Loucy (cell line): ENCODE data around the gene SCN11A.

ENCODE experiments used
- EZH2phosphoT487 ChIP-seq: fragments of 200-600 bp; IDR thresholded peaks from 2 replicates; pipeline ENCODE4 v1.6.1; 2018; ENCODE audit warnings: antibody characterized with exemption, mild to moderate bottlenecking, moderate library complexity, borderline replicate concordance
- TF ChIP-seq, protein P1 (sequence below): fragments of 200-600 bp; sonication (generic); conservative IDR thresholded peaks from 2 replicates; pipeline ENCODE4 v1.5.1; 2014; ENCODE audit warnings: mild to moderate bottlenecking, antibody characterized with exemption, low read length

DNA sequence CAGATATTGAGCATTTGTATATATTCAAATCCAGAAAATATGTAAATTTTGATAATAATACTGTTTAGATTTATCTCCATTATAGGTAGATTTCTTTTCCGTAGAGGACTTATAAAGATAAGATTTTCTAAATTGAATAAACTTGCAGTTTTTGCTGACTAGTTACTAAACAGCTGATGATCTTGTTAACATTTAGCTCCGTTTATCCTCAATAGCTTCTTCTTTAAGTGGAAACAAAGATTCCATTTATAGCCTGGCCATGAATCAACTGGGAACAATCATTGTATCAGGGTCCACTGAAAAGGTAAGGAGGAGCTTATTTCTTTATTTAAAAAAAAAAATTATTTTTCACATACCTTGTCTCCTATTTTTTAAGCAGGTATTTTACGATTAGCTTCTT lies 16.8 kb upstream of the SCN11A start:
- TF ChIP-seq, protein P1, sequence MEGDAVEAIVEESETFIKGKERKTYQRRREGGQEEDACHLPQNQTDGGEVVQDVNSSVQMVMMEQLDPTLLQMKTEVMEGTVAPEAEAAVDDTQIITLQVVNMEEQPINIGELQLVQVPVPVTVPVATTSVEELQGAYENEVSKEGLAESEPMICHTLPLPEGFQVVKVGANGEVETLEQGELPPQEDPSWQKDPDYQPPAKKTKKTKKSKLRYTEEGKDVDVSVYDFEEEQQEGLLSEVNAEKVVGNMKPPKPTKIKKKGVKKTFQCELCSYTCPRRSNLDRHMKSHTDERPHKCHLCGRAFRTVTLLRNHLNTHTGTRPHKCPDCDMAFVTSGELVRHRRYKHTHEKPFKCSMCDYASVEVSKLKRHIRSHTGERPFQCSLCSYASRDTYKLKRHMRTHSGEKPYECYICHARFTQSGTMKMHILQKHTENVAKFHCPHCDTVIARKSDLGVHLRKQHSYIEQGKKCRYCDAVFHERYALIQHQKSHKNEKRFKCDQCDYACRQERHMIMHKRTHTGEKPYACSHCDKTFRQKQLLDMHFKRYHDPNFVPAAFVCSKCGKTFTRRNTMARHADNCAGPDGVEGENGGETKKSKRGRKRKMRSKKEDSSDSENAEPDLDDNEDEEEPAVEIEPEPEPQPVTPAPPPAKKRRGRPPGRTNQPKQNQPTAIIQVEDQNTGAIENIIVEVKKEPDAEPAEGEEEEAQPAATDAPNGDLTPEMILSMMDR = no peak
- TF ChIP-seq EZH2phosphoT487 = no peak
